D341Med (cell line): Measurements from ENCODE around the gene ACAD10.
A peak's percentile ranks its signal among the peaks of the same experiment; 100 is the strongest.
"Not testable (repeated sequence)": the region's sequence is repeated elsewhere in the genome, so short reads cannot be mapped to it uniquely, and the experiment has no call there.

Experiments used
- DNase-seq: peaks from one replicate; pipeline ENCODE4 v3.0.0; 2012; ENCODE audit warnings: low spot score

ACAD10 gene

GRCh38 chr12:111753144-111753881 lies 67.5 kb downstream of the ACAD10 start:
- peak; percentile 92 for DNase-seq

DNA sequence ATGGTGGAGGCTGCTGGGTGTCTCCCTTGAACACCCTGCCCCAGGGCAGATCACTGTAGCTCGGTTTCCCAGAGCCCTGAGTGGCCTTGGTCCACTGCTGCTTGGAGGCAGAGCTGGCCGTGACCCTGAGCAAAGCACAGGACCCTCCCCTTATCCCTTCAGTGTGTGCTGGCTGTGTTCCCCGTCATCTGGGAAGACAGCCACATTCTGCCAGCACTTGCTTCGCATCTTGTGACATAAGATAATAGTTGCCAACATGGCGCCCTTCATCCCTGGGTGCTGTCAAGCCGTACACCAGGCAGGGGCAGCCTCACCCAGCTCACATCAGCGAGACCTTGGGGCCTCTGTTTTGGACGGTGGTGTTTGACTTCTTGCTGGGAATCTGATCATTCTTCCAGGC lies 68.8 kb downstream of the ACAD10 start:
- DNase-seq = peak; percentile 8

- DNase-seq = peak; percentile 7
Measured at GRCh38 chr12:111756196-111756595, 70.3 kb downstream of the ACAD10 start.

GRCh38 chr12:111756681-111757080 lies 70.8 kb downstream of the ACAD10 start:
- peak; percentile 15 for DNase-seq

DNA sequence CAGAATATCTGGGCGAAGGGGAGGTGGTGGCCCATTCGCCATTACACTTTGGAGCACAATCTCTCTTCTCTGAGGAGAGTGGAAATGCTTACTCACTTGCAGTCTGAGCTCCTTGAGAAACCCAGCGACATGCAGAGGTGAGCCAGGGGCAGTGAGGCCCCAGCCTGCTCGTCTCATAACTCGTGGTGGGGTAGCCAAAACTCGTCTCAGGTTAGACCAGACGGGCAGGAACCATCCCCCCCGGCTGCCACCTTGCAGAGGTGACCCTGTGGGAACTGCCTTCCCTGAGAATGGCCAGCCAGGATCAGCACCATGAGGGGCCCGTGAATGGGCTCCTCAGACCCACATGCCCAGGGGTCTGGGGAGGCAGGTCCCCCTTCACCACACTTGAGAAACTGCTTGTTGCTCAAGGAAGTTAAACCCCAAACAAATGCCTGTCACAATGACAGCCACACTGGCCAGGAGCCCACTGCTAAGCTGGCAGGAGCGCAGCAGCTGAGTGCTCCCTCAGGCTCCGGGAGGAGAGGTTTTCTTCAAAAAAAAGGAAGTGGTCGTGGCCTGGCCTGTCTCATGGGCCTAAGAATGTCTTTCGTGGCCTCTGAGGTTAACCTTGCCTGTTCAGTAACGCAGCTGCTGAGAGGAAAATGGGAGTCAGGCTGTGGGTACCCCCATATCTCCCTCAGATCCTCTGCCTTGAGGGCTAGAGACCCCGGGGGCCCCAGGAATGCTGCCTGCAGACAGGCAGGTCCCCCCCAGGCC lies 71.7 kb downstream of the ACAD10 start:
- no peak for DNase-seq

DNA sequence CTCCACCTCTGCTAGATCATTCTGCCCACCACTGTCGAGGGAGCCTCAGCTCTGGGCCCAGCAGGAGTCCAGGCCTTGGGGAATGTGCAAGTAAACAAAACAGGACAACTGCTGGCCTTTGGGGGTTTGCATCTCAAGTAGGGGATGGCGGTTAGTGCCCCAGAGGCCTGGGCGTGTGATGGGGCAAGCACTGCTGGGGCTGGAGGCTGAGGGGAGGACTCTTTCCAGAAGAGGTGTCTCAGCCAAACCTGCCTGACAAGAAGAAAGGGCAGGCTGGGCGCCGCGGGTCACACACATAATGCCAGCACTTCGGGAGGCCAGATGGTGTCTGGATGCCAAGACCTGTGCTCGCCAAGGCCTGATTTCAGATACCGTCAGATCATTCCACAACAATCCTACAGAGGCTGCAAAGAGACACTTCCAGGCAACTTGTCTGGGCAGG lies 72.3 kb downstream of the ACAD10 start:
- no peak for DNase-seq

DNA sequence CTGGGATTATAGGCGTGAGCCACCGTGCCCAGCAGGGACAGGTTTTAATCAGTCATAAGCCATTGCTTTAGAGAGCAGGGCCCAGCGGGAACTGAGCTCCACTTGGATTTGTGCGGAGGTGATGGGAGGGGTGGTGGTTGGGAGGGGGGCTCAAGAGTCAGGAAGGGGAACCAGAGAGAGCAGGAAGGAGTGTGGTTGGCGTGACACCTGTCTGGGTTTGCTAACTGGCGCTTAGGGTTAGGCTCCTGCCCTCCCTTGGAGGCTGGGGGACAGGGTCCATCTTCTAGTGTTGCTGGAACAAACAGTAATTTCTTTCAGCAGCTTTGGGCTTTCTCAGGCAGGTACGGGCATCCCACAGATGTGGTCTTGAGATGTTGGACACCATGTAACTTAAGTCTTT lies 73.4 kb downstream of the ACAD10 start:
- no peak for DNase-seq

DNA sequence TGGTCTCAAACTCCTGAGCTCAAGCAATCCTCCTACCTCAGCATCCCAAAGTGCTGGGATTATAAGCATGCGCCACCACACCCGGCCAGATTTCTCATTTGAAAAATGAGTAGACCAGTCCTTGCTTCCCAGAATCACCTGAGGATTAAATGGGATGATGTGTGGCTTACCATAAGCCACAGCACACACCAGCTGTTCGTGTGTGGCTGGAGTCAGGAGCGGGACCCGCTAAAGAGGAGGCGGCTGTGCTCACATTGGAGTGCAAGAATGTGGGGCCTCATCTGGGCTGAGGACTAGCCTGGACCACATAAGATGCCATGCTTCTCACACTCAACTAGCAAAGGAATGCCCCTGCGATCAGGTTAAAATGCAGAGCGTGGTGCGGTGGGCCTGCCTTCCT lies 74.1 kb downstream of the ACAD10 start:
- DNase-seq = peak; percentile 87

DNA sequence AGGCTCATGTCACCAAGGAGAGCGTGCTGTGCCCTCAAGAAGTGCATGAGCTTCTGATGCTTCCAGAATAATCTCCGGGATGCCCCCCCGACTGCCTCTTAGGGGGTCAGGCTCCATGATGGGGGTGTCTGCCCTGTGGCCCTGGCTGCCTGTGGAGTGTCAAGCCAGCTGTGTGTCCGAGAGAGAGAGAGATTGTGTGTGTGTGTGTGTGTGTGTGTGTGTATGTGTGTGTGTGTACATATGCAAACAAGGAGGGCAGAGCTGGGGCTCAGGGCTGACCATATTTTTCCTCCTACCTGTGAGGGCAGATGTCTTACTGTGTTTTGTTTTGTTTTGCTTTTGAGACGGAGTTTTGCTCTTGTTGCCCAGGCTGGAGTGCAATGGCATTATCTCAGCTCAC lies 75.2 kb downstream of the ACAD10 start:
- DNase-seq = peak; percentile 9

DNA sequence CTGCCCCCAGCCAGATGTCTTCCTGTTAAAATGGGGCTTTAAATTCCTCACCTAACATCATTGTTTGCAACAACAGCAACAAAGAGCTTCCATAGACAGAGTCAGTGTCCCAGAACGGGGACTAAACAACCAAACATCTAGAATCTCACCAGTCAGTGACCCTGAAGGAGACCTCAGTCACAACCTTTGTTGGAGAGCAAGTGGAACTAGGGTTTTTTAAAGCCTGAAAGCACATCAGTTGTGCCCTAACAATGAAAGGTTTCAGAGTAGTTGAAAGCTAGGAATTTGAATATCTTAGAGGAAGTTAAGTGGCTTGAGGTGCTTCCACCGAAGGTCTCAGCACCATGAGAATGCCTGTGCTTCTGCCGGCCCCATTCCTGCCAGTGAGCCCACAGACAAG lies 75.9 kb downstream of the ACAD10 start:
- DNase-seq = no peak

- not testable (repeated sequence) for DNase-seq
Measured at GRCh38 chr12:111763552-111763951, 77.7 kb downstream of the ACAD10 start.

DNA sequence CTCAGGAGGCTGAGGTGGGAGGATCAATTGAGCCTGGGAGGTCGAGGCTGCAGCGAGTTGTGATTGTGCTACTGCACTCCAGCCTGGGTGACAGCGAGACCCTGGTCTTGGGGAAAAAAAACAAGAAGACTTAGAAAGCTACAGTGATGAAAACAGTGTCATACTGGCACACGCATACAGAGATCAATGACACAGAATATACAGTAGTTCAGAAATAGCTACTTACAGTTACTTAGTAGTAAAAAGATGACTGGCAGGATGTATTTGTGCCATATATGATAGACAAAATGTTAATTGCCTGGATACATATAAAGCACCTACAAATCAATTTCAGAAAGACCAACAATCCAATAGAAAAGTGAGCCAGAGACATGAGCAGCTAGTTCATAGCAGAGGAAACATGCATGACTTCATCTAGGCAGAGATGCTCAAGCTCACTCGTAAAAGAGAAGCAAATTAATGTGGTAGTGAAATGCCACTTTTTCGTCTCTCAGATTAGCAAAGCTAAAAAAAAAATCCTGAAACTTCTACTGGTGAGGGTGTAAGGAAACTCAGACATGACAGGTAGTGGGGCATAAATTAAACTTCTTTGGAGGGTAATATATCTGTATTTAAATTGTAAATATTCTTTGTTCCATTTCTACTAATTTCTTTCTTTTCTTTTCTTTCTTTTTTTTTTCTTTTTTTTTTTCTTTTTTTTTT lies 78.4 kb downstream of the ACAD10 start:
- DNase-seq = no peak

DNA sequence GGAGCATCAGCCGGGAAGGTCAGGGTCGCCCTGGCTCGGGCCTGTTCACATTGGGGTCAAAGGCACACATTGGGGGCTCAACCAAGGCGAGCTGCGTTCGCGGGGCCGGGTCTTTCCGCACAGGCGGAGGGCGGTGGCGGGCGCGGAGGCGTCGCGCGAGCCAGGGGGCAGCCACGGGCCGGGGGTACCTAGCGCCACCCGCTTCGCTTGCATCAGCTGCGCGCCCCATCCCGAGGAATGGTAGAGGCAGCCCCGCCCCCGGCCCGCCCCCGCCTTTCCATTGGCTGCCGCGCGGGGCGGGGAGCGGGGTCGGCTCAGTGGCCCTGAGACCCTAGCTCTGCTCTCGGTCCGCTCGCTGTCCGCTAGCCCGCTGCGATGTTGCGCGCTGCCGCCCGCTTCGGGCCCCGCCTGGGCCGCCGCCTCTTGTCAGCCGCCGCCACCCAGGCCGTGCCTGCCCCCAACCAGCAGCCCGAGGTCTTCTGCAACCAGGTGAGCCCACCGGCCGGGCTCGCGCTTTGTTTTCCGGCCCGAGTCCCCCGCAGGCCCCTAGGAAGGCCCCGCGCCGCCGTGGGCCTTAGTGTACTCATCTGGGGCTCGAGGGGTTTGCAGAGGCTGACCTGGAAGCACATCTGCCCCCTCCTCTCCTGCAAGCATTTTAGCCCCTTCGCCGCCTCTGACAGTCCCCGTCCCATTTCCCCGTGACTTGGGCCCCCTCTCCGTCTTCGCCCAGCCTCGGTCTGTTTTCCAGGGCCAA lies 80.9 kb downstream of the ACAD10 start, which contains the start of gene ALDH2:
ALDH2 (plus strand) TSS at position 326 of the 754 bp plus-strand sequence; CDS start at position 376, 50 bp downstream.
- DNase-seq = peak; percentile 94

- peak; percentile 56 for DNase-seq
Measured at GRCh38 chr12:111767362-111768158, 81.7 kb downstream of the ACAD10 start.

GRCh38 chr12:111768159-111768895 lies 82.5 kb downstream of the ACAD10 start:
- DNase-seq = peak; percentile 22

DNA sequence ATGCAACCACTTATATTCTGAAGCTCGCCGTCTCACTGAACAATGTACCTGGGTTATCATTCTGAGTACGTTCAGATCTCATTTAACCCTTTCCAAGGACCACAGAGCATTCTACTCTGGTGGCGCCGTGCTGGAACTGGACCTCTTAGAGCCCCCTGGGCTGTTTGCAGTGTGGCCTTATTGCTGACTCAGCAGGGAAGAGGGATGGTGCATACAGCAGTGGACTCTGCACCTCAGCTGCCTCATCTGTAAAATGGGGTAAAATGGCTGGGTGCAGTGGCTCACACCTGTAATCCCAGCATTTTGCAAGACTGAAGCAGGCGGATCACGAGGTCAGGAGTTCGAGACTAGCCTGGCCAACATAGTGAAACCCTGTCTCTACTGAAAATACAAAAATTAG lies 83.7 kb downstream of the ACAD10 start:
- DNase-seq = no peak

DNA sequence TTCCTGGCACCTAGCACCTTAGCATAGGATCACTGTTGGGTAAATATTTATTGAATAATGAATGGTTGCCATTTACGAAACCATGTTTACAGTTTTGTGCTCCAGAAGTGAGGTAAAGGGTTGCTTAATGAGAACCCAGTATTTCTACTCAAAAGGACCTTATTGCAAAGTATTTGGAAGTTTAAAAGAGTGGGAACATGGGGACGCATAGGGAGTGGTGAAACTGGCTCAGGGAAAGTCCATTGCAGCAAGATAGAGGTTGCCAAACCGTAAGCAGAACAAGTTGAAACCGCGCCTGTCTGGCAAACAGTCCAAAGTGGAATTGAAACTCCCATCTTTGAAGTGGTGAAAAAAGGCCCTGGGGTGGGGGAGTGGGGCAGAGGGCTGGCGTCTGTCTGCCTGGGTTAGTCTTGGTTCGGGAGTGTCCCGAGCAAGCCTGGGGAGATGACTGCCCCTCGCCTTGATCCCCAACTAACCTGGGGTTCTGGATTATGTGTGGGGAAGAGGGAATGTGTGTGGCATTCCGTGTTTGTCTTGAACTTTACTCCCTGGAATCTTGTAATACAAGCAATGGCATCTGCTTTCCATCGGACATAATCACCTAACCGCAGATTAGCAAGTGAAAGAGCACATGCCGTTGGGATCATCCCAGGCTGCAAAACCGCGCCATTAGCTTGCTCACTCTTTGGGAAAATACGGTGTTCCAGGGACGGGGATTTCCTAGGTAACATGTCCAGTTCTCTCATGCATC lies 88.1 kb downstream of the ACAD10 start:
- peak; percentile 62 for DNase-seq

- peak; percentile 31 for DNase-seq
Measured at GRCh38 chr12:111775205-111776193, 89.6 kb downstream of the ACAD10 start.
